Islet precursor cell (in vitro differentiated cells): ENCODE data around the gene VAV3.

ENCODE experiments used
- DNase-seq: peaks from one replicate; pipeline ENCODE4 v3.0.0-alpha.2; 2018

Gene VAV3

DNA sequence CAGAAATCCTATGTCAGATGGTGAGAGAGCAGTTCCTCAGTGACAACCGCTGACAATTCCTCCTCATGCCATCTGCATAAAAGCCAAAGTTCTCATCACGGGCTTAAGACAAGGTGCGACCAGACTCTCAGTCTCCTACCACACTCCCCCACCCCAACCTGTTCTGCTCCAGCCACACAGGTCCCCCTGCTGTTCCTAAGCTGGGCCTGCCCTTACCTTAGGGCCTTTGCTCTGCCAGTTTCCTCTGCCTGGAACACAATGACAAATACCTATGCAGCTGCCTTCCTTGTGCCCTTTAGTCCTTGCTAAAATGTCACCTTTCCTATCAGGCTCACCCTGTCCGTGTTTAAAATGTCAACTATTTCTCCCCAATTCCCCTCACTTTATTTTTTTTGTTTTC is 441.9 kb downstream of the VAV3 start:
- no peak for DNase-seq
